ENCODE data around the gene PI4K2A. TPM values are rescaled to one million over a fixed set of nuclear protein-coding genes. Genes with fewer than 3 reads are reported as not detected.
A peak's percentile ranks its signal among the peaks of the same experiment; 100 is the strongest.
"Not testable (repeated sequence)": the region's sequence is repeated elsewhere in the genome, so short reads cannot be mapped to it uniquely, and the experiment has no call there.

PI4K2A gene
- total RNA-seq, 2 donors from 2014 or later: 16.2 to 22.8 TPM

- Mint-ChIP-seq H3K9me3 (no peaks in the 10 kb centered on the region), H3K4me1 (ENCODE audit: low read depth in 2 of 2) (no peaks in the 10 kb centered on the region), H3K27me3 (no peaks in the 10 kb centered on the region), H3K27ac (no peak overlapping the region), H3K4me3 (no peak overlapping the region), H3K36me3 (no peaks in the 10 kb centered on the region)
- DNase-seq (ENCODE audit: low spot score) (no peak), ATAC-seq (no peak)
Measured at GRCh38 chr10:97612386-97612785, 28.1 kb upstream of the PI4K2A start.

- no peaks in the 10 kb centered on the region for H3K4me1 Mint-ChIP-seq (ENCODE audit: low read depth in 2 of 2)
Measured at GRCh38 chr10:97618285-97618684, 22.2 kb upstream of the PI4K2A start.

GRCh38 chr10:97618733-97619132 is 21.7 kb upstream of the PI4K2A start:
- no peak overlapping the region for H3K27ac Mint-ChIP-seq
- H3K36me3 Mint-ChIP-seq: no peaks in the 10 kb centered on the region
- H3K27me3 Mint-ChIP-seq: no peaks in the 10 kb centered on the region
- H3K9me3 Mint-ChIP-seq: no peaks in the 10 kb centered on the region
- no peak overlapping the region for H3K4me3 Mint-ChIP-seq
- H3K4me1 Mint-ChIP-seq (ENCODE audit: low read depth in 2 of 2): no peaks in the 10 kb centered on the region
- ATAC-seq (no peak), DNase-seq (ENCODE audit: low spot score) (no peak)

More at GRCh38 chr10:97618285-97618684, 22.2 kb upstream of the PI4K2A start:
- ATAC-seq (no peak), DNase-seq (ENCODE audit: low spot score) (no peak)
- Mint-ChIP-seq H3K9me3 (no peaks in the 10 kb centered on the region), H3K27ac (no peak overlapping the region), H3K27me3 (no peaks in the 10 kb centered on the region), H3K36me3 (no peaks in the 10 kb centered on the region), H3K4me3 (no peak overlapping the region)

- H3K9me3 Mint-ChIP-seq: no peaks in the 10 kb centered on the region
- H3K27me3 Mint-ChIP-seq: no peaks in the 10 kb centered on the region
- H3K4me3 Mint-ChIP-seq: no peak overlapping the region
- ATAC-seq (no peak), DNase-seq (ENCODE audit: low spot score) (no peak)
- H3K36me3 Mint-ChIP-seq: no peaks in the 10 kb centered on the region
- H3K4me1 Mint-ChIP-seq (ENCODE audit: low read depth in 2 of 2): no peaks in the 10 kb centered on the region
- H3K27ac Mint-ChIP-seq: no peak overlapping the region
Measured at GRCh38 chr10:97623277-97623676, 17.2 kb upstream of the PI4K2A start.

GRCh38 chr10:97627731-97628130 is 12.7 kb upstream of the PI4K2A start:
- Mint-ChIP-seq H3K9me3 (no peaks in the 10 kb centered on the region), H3K4me3 (no peak overlapping the region), H3K27me3 (no peaks in the 10 kb centered on the region), H3K4me1 (ENCODE audit: low read depth in 2 of 2) (peaks cover 2 to 3% of the 10 kb centered on the region in 2 donors), H3K36me3 (no peaks in the 10 kb centered on the region), H3K27ac (no peak overlapping the region)
- DNase-seq (ENCODE audit: low spot score): no peak
- no peak for ATAC-seq

- H3K4me1 Mint-ChIP-seq (ENCODE audit: low read depth in 2 of 2): peaks cover 5 to 7% of the 10 kb centered on the region in 2 donors
- H3K4me3 Mint-ChIP-seq: no peak overlapping the region
- H3K36me3 Mint-ChIP-seq: no peaks in the 10 kb centered on the region
- no peaks in the 10 kb centered on the region for H3K9me3 Mint-ChIP-seq
- DNase-seq (ENCODE audit: low spot score): no peak
- H3K27ac Mint-ChIP-seq: no peak overlapping the region
- ATAC-seq: no peak
- H3K27me3 Mint-ChIP-seq: no peaks in the 10 kb centered on the region
Measured at GRCh38 chr10:97628228-97628627, 12.2 kb upstream of the PI4K2A start.

GRCh38 chr10:97629289-97629688 is 11.2 kb upstream of the PI4K2A start:
- Mint-ChIP-seq H3K27me3 (no peaks in the 10 kb centered on the region), H3K4me1 (ENCODE audit: low read depth in 2 of 2) (peaks cover 12 to 16% of the 10 kb centered on the region in 2 donors), H3K4me3 (no peak overlapping the region), H3K9me3 (no peaks in the 10 kb centered on the region), H3K36me3 (no peaks in the 10 kb centered on the region), H3K27ac (no peak overlapping the region)
- DNase-seq (ENCODE audit: low spot score) (no peak), ATAC-seq (no peak)

- no peak overlapping the region for H3K4me3 Mint-ChIP-seq
- H3K9me3 Mint-ChIP-seq: no peaks in the 10 kb centered on the region
- ATAC-seq (no peak), DNase-seq (ENCODE audit: low spot score) (no peak)
- H3K36me3 Mint-ChIP-seq: no peaks in the 10 kb centered on the region
- peaks cover 12 to 16% of the 10 kb centered on the region in 2 donors for H3K4me1 Mint-ChIP-seq (ENCODE audit: low read depth in 2 of 2)
- no peak overlapping the region for H3K27ac Mint-ChIP-seq
- H3K27me3 Mint-ChIP-seq: no peaks in the 10 kb centered on the region
Measured at GRCh38 chr10:97631098-97631497, 9.4 kb upstream of the PI4K2A start.

GRCh38 chr10:97632949-97633884 is 7.3 kb upstream of the PI4K2A start, which contains the start of gene MORN4:
MORN4 (minus strand) TSS chr10:97633500; CDS start chr10:97619653, 13,847 bp downstream.
- Mint-ChIP-seq H3K4me3 (peak within 1 kb of the TSS; percentile 92), H3K36me3 (no peaks in the 10 kb centered on the region), H3K27ac (peak within 1 kb of the TSS; percentile 74 to 89), H3K4me1 (ENCODE audit: low read depth in 2 of 2) (peaks cover 12 to 16% of the 10 kb centered on the region in 2 donors), H3K27me3 (no peaks in the 10 kb centered on the region), H3K9me3 (no peaks in the 10 kb centered on the region)
- DNase-seq (ENCODE audit: low spot score): peak; percentile 93
- peak; percentile 100 for ATAC-seq

GRCh38 chr10:97633921-97634320 is 6.5 kb upstream of the PI4K2A start:
- Mint-ChIP-seq H3K4me3 (peak overlapping the region; percentile 92), H3K36me3 (no peaks in the 10 kb centered on the region), H3K27ac (peak overlapping the region; percentile 74 to 89), H3K9me3 (no peaks in the 10 kb centered on the region), H3K4me1 (ENCODE audit: low read depth in 2 of 2) (peaks cover 12 to 16% of the 10 kb centered on the region in 2 donors), H3K27me3 (no peaks in the 10 kb centered on the region)
- ATAC-seq (peak in 1 of 2 donors; percentile 43), DNase-seq (ENCODE audit: low spot score) (no peak)

GRCh38 chr10:97635577-97635976 is 4.9 kb upstream of the PI4K2A start:
- no peaks in the 10 kb centered on the region for H3K27me3 Mint-ChIP-seq
- H3K4me3 Mint-ChIP-seq: no peak overlapping the region
- ATAC-seq (no peak), DNase-seq (ENCODE audit: low spot score) (no peak)
- H3K4me1 Mint-ChIP-seq (ENCODE audit: low read depth in 2 of 2): peaks cover 13 to 20% of the 10 kb centered on the region in 2 donors
- H3K36me3 Mint-ChIP-seq: no peaks in the 10 kb centered on the region
- H3K9me3 Mint-ChIP-seq: no peaks in the 10 kb centered on the region
- H3K27ac Mint-ChIP-seq: no peak overlapping the region

- not testable (repeated sequence) for H3K36me3 Mint-ChIP-seq; H3K4me3 Mint-ChIP-seq; DNase-seq (ENCODE audit: low spot score); H3K27me3 Mint-ChIP-seq; H3K27ac Mint-ChIP-seq; H3K9me3 Mint-ChIP-seq; ATAC-seq
- H3K4me1 Mint-ChIP-seq (ENCODE audit: low read depth in 2 of 2): peaks cover 23 to 25% of the 10 kb centered on the region in 2 donors
Measured at GRCh38 chr10:97639090-97639489, 1.4 kb upstream of the PI4K2A start.

- Mint-ChIP-seq H3K9me3 (no peaks in the 10 kb centered on the region), H3K27ac (peak overlapping the region; percentile 72 to 90), H3K27me3 (no peaks in the 10 kb centered on the region), H3K4me1 (ENCODE audit: low read depth in 2 of 2) (peaks cover 23 to 25% of the 10 kb centered on the region in 2 donors), H3K36me3 (no peaks in the 10 kb centered on the region), H3K4me3 (peak overlapping the region; percentile 96)
- ATAC-seq (peak; percentile 1 to 44), DNase-seq (ENCODE audit: low spot score) (no peak)
Measured at GRCh38 chr10:97640868-97641811, 669 bp downstream of the PI4K2A start.

All from natural killer cell treated with Interleukin-12 subunit alpha and Interleukin-12 subunit beta and Interleukin-15 and Interleukin-18, amount 100 ng/mL, for 72 hours (primary cell).